ENCODE data around the gene FGF6.
A peak's percentile ranks its signal among the peaks of the same experiment; 100 is the strongest.

FGF6 gene

DNA sequence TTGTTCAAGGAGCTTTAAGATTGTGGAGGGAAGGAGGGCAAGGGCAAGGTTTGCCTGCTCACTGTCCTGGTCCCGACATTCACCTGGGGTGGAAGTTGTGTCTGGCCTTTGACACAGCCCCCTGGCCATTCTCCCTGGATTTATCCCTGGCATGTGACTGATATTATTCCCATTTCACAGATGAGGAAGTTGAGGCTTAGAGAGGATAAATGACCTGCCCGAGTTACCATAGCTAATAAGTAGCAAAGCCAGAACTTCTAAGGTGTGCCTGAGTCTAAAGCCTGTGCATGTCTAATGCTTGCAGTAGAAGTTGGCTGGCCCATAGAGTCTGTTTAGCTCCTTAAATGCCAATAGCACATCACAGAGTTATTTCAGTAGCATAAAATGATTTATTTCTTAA, 720 bp upstream of the FGF6 start:
- Histone ChIP-seq H3K9me3 (ENCODE audit: control insufficient read depth, insufficient read depth, low read depth, low read length) (no peaks in the 10 kb centered on the region; the same call in 1 of the 2 replicates), H3K4me3 (ENCODE audit: low read depth, low read length) (no peak overlapping the region), H3K27me3 (ENCODE audit: control insufficient read depth, insufficient read depth, low read length) (no peaks in the 10 kb centered on the region), H3K9ac (ENCODE audit: low read length) (no peak overlapping the region), H3K36me3 (ENCODE audit: control insufficient read depth, insufficient read depth, low read length) (no peaks in the 10 kb centered on the region), H3K27ac (ENCODE audit: low read depth, low read length) (no peak overlapping the region), H3K4me1 (ENCODE audit: control insufficient read depth, insufficient read depth, low read length) (peaks cover 45% of the 10 kb centered on the region)

DNA sequence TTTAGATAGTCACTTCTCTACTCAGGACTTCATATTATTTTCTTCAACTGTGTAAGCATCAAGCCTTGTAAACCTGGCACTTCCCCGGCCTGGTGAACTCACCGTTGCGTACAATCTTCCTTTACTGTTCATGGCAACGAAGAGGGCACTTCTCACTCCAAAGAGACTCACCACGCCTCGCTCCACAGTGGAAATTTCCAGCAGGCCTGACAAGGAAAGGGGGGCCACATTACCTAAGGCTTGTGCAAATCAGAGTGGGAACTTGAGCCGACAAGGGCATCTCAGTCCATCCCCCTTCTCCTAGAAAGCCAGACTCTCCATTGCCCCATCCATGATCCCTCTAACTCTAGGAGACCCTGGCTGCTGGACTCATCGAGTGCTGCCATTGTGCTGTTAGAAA, 1.6 kb downstream of the FGF6 start:
- Histone ChIP-seq H3K4me3 (ENCODE audit: low read depth, low read length) (no peak overlapping the region), H3K4me1 (ENCODE audit: control insufficient read depth, insufficient read depth, low read length) (peaks cover 47% of the 10 kb centered on the region), H3K9me3 (ENCODE audit: control insufficient read depth, insufficient read depth, low read depth, low read length) (no peaks in the 10 kb centered on the region; the same call in 1 of the 2 replicates), H3K27ac (ENCODE audit: low read depth, low read length) (no peak overlapping the region), H3K27me3 (ENCODE audit: control insufficient read depth, insufficient read depth, low read length) (no peaks in the 10 kb centered on the region), H3K9ac (ENCODE audit: low read length) (no peak overlapping the region), H3K36me3 (ENCODE audit: control insufficient read depth, insufficient read depth, low read length) (no peaks in the 10 kb centered on the region)

GRCh38 chr12:4443616-4444015, 2.0 kb downstream of the FGF6 start:
- Histone ChIP-seq H3K4me3 (ENCODE audit: low read depth, low read length) (no peak overlapping the region), H3K9ac (ENCODE audit: low read length) (no peak overlapping the region), H3K4me1 (ENCODE audit: control insufficient read depth, insufficient read depth, low read length) (peaks cover 50% of the 10 kb centered on the region), H3K27me3 (ENCODE audit: control insufficient read depth, insufficient read depth, low read length) (no peaks in the 10 kb centered on the region), H3K9me3 (ENCODE audit: control insufficient read depth, insufficient read depth, low read depth, low read length) (no peaks in the 10 kb centered on the region; the same call in 1 of the 2 replicates), H3K27ac (ENCODE audit: low read depth, low read length) (no peak overlapping the region), H3K36me3 (ENCODE audit: control insufficient read depth, insufficient read depth, low read length) (no peaks in the 10 kb centered on the region)

DNA sequence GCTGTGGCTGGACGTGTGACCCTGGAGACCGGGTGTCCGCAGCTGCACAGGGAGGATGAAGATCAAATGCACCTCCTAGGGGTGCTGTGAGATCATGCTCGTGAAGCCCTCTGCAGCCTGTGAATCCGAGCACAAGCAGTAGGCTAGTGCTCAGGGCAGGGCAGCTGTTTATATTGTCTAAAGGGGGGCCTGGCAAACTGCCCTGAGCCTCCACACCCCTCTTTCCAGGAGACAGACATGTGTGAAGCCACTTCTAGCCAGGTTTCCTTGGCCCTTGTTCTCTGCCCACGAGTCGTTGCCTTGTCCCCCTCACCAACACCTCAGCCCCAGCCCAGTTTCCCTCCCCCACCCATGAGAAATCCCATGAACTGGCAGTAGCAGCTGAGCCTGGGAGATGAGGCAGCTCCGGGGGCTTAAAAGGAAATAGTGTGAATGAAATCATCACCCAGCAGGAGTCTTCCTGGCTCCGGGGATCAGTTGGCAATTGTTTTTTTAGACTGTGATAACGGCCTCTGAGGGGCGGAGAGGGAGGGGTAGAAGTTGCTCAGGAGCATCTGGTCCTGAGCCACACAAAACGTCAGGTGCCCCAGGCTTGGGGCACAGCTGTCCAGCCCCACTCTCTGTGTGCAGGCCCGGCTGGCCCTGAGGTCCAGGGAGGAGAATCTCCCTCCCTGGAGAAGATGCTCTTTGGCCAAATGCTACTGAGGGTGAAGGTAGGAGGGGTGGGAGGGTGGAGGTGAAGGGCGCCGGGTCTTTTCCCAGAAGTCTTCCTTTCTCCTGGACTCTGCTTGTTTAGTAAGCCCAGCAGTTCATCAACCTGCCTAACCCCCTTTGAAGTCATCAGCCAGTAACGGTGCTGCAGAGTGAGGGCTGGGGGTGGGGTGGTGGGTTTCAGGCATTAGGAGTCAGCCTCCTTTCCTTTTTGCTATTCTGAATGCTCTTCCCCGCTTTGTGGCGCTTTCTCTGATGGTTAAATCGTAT, 4.0 kb downstream of the FGF6 start:
- peak overlapping the region; percentile 72; the same call in 1 of the 2 replicates for H3K27ac ChIP-seq (ENCODE audit: low read depth, low read length)
- H3K36me3 ChIP-seq (ENCODE audit: control insufficient read depth, insufficient read depth, low read length): no peaks in the 10 kb centered on the region
- no peaks in the 10 kb centered on the region for H3K27me3 ChIP-seq (ENCODE audit: control insufficient read depth, insufficient read depth, low read length)
- H3K4me3 ChIP-seq (ENCODE audit: low read depth, low read length): peak overlapping the region; percentile 43
- peak overlapping the region; percentile 65 for H3K9ac ChIP-seq (ENCODE audit: low read length)
- H3K9me3 ChIP-seq (ENCODE audit: control insufficient read depth, insufficient read depth, low read depth, low read length): no peaks in the 10 kb centered on the region; the same call in 1 of the 2 replicates
- peaks cover 50% of the 10 kb centered on the region for H3K4me1 ChIP-seq (ENCODE audit: control insufficient read depth, insufficient read depth, low read length)

DNA sequence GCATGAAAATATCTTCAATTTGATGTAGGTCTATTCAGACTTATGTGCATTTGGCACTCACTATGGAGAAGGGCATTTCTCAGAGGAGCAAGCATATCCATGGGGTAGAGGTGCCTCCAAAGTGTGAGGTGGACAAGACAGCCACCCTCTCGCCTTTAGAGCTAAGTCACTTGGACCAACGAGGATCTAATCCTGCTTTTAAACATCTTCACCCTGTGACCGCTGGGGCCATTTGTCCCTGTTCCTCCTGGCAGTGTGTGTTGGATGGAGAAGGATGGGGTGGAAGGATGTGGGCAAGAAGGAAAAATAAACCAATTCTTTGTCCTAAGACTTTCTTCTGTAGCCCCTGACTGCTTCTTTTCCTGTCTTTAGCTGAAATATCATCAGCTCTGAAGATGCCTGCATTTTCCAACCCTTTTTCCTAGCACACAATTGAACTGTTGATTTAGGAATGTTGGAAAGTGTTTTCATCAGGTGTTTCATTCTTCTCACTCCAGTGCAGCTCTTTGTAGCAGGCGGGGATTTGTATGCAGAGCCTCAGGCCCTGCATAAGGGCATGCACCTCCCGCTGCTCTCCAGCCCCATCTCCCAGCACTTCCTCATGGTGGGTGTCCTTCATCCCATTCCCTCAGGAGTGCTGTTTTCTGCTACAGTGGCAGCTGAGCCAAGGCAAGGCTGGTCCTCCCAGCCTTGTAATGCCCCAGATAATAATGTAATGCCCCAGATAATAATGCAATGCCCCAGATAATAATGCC, 5.3 kb downstream of the FGF6 start:
- Histone ChIP-seq H3K9ac (ENCODE audit: low read length) (no peak overlapping the region), H3K36me3 (ENCODE audit: control insufficient read depth, insufficient read depth, low read length) (no peaks in the 10 kb centered on the region), H3K9me3 (ENCODE audit: control insufficient read depth, insufficient read depth, low read depth, low read length) (no peaks in the 10 kb centered on the region), H3K27me3 (ENCODE audit: control insufficient read depth, insufficient read depth, low read length) (no peaks in the 10 kb centered on the region), H3K4me3 (ENCODE audit: low read depth, low read length) (peak overlapping the region; percentile 19; the same call in 1 of the 2 replicates), H3K4me1 (ENCODE audit: control insufficient read depth, insufficient read depth, low read length) (peaks cover 50% of the 10 kb centered on the region), H3K27ac (ENCODE audit: low read depth, low read length) (peak overlapping the region; percentile 72; the same call in 1 of the 2 replicates)

GRCh38 chr12:4439736-4440135, 5.9 kb downstream of the FGF6 start:
- H3K27ac ChIP-seq (ENCODE audit: low read depth, low read length): no peak overlapping the region
- H3K4me1 ChIP-seq (ENCODE audit: control insufficient read depth, insufficient read depth, low read length): peaks cover 50% of the 10 kb centered on the region
- H3K9ac ChIP-seq (ENCODE audit: low read length): no peak overlapping the region
- no peaks in the 10 kb centered on the region for H3K27me3 ChIP-seq (ENCODE audit: control insufficient read depth, insufficient read depth, low read length)
- no peaks in the 10 kb centered on the region for H3K9me3 ChIP-seq (ENCODE audit: control insufficient read depth, insufficient read depth, low read depth, low read length)
- H3K36me3 ChIP-seq (ENCODE audit: control insufficient read depth, insufficient read depth, low read length): no peaks in the 10 kb centered on the region
- H3K4me3 ChIP-seq (ENCODE audit: low read depth, low read length): no peak overlapping the region

DNA sequence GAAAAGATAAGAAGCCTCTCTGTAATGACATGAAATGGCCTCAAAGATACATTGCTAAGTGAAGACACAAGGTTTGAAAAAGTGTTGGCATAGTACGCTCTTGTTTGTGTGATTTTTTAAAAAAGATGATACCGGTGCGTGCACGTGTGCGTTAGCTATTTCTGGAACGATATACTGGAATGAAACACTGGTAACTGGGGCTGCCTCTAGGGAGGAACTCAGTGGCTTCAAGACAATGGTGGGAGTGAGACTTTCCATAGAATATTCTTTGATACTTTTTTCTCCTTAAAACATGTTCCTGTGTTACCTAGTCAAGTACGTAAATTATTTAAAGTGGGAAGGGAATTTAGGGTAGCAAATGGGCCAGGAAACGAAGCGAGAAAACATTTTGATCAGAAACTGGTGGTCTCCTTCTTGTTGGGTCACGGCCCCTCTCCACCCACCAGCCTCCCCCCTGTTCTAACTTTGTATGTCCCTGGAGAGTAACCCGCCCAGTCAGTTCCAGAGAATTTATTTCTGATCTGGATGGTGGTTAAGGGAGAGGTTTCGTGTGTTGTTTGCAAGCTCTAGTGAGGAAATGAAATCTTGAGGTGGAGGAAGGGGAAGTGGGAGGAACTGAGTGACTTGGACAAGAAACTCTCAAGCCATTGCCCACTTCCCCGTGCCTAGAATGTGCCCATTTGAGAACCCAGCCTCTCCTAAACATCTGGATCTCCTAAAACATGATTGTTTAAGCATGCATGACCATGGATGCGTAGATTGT, 6.6 kb downstream of the FGF6 start:
- H3K4me3 ChIP-seq (ENCODE audit: low read depth, low read length): no peak overlapping the region
- no peaks in the 10 kb centered on the region for H3K9me3 ChIP-seq (ENCODE audit: control insufficient read depth, insufficient read depth, low read depth, low read length)
- no peaks in the 10 kb centered on the region for H3K36me3 ChIP-seq (ENCODE audit: control insufficient read depth, insufficient read depth, low read length)
- no peak overlapping the region for H3K27ac ChIP-seq (ENCODE audit: low read depth, low read length)
- H3K9ac ChIP-seq (ENCODE audit: low read length): no peak overlapping the region
- H3K27me3 ChIP-seq (ENCODE audit: control insufficient read depth, insufficient read depth, low read length): no peaks in the 10 kb centered on the region
- H3K4me1 ChIP-seq (ENCODE audit: control insufficient read depth, insufficient read depth, low read length): peaks cover 47% of the 10 kb centered on the region

- no peaks in the 10 kb centered on the region for H3K9me3 ChIP-seq (ENCODE audit: control insufficient read depth, insufficient read depth, low read depth, low read length)
- H3K4me3 ChIP-seq (ENCODE audit: low read depth, low read length): no peak overlapping the region
- H3K27ac ChIP-seq (ENCODE audit: low read depth, low read length): no peak overlapping the region
- no peak overlapping the region for H3K9ac ChIP-seq (ENCODE audit: low read length)
- peaks cover 21% of the 10 kb centered on the region for H3K4me1 ChIP-seq (ENCODE audit: control insufficient read depth, insufficient read depth, low read length)
- no peaks in the 10 kb centered on the region for H3K27me3 ChIP-seq (ENCODE audit: control insufficient read depth, insufficient read depth, low read length)
- no peaks in the 10 kb centered on the region for H3K36me3 ChIP-seq (ENCODE audit: control insufficient read depth, insufficient read depth, low read length)
Measured at GRCh38 chr12:4435537-4435936, 10.1 kb downstream of the FGF6 start.

DNA sequence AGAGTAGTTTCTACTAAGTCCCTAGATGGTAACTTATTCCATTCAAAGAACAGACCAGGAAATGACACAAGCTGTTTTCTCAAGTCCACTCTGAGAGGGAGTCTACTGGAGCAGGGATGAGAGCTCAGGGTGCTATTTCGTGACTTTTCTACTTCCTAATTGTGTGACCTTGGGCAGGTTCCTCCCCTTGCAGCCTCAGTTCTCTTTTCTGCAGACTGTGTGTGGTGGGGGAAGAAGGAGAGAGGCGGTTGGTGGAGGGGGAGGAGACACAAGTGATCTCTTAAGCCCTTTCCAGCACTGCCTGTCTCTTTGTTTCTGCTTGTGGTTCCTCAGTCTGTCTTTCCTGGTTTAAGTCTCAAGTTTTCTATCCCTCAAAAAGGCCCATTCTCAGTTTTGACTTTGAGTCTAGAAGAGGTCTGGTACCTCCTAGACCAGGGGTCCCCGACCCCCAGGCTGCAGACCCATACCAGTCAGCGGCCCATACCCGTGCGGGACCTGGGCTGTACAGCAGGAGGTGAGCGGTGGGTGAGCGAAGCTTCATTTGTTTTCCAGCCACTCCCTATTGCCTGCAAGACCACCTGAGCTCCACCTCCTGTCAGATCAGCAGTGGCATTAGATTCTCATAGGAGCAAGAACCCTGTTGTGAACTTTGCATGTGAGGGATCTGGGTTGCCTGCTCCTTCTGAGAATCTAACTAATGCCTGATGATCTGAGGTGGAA, 10.7 kb downstream of the FGF6 start:
- Histone ChIP-seq H3K27ac (ENCODE audit: low read depth, low read length) (no peak overlapping the region), H3K4me3 (ENCODE audit: low read depth, low read length) (no peak overlapping the region), H3K36me3 (ENCODE audit: control insufficient read depth, insufficient read depth, low read length) (no peaks in the 10 kb centered on the region), H3K9ac (ENCODE audit: low read length) (no peak overlapping the region), H3K4me1 (ENCODE audit: control insufficient read depth, insufficient read depth, low read length) (peaks cover 14% of the 10 kb centered on the region), H3K27me3 (ENCODE audit: control insufficient read depth, insufficient read depth, low read length) (no peaks in the 10 kb centered on the region), H3K9me3 (ENCODE audit: control insufficient read depth, insufficient read depth, low read depth, low read length) (no peaks in the 10 kb centered on the region)

DNA sequence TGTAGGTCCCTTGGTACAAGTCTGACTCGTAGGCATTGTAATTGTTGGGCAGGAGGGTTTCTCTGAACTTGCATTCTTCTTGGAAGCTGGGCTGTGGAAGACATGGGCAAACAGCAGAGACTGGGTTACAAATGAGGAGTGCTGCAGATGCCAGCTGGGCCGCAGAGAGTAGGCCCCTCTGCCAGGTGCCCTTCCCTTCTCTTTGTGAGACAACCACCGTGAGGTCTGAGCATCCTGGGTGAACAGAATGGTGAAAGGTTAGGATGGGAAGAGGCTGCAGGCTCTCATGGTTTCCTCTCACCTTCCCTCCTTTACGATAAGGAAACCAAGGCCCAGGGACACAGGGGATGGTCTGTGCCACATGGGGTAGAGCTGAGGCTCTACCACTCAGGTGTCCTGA, 11.3 kb downstream of the FGF6 start:
- no peak overlapping the region for H3K27ac ChIP-seq (ENCODE audit: low read depth, low read length)
- H3K4me1 ChIP-seq (ENCODE audit: control insufficient read depth, insufficient read depth, low read length): peaks cover 10% of the 10 kb centered on the region; the same call in 1 of the 2 replicates
- H3K9me3 ChIP-seq (ENCODE audit: control insufficient read depth, insufficient read depth, low read depth, low read length): no peaks in the 10 kb centered on the region
- H3K36me3 ChIP-seq (ENCODE audit: control insufficient read depth, insufficient read depth, low read length): no peaks in the 10 kb centered on the region
- H3K27me3 ChIP-seq (ENCODE audit: control insufficient read depth, insufficient read depth, low read length): no peaks in the 10 kb centered on the region
- H3K9ac ChIP-seq (ENCODE audit: low read length): no peak overlapping the region
- no peak overlapping the region for H3K4me3 ChIP-seq (ENCODE audit: low read depth, low read length)

Measured in HUES6 (cell line).